Measurements from ENCODE around the gene TBC1D2.

TBC1D2 gene

DNA sequence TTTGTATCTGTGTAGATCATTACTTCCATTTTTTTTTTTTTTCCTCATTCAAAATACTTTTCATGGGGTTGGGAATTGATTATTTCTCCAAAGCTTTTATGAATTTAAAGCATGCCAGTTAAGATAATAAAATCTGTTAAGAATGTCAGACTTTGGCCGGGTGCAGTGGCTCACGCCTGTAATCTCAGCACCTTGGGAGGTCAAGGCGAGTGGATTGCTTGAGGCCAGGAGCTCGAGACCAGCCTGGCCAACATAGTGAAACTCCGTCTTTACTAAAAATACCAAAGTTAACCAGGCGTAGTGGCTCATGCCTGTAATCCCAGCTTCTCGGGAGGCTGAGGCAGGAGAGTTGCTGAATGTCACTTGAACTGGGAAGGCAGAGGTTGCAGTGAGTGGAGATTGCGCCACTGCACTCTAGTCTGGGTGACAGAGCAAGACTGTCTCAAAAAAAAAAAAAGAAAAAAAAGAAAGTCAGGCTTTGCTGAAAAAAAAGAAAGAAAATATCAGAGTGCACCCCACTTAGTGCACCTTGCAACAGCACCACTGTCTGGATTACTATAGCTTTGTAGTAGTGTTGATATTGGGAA lies 18.5 kb downstream of the TBC1D2 start:
- DNase-seq (ENCODE audit: low read depth in 3 of 3): no peak

DNA sequence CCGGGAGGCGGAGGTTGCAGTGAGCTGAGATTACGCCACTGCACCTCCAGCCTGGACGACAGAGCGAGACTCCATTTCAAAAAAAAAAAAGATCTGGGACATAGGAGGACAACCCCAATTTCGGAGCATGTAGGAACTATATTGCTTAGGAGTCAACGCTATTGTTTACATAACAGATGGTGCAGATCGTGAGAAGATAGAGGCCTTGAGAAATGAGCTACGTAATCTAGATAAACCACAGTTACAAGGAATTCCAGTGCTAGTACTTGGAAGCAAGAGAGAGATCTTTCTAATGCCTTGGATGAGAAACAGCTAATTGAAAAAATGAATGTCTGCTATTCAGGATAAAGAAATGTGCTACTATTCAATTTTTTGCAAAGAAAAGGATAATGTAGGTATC lies 20.3 kb downstream of the TBC1D2 start:
- DNase-seq (ENCODE audit: low read depth in 3 of 3): no peak

DNA sequence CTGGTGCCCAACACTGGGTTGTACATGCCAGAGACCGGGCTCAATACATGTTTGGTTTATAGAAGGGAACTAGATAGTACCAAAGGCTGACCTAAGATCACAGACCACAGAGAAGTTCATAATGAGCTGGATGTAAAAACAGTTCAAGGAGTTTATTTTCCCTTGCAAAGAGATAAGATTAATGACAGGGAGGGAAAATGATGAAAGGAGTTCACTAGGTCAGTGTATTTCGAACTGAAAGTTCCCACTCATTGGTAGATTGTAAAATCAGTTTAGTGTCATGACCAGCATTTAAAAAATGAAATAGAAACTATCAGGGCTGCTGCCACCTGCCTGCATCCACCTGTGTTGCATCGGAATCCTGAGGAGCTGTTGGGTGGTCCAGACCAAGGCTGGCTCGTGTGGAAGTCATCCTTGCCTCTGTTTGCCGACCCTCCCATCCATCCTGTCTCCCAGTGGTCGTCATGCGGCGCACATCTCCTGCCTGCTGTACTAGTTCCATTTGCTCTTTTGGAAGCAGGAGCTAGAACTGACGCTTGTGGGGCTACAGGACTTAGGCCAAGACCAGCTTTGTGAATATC lies 21.1 kb downstream of the TBC1D2 start:
- DNase-seq (ENCODE audit: low read depth in 3 of 3): no peak

DNA sequence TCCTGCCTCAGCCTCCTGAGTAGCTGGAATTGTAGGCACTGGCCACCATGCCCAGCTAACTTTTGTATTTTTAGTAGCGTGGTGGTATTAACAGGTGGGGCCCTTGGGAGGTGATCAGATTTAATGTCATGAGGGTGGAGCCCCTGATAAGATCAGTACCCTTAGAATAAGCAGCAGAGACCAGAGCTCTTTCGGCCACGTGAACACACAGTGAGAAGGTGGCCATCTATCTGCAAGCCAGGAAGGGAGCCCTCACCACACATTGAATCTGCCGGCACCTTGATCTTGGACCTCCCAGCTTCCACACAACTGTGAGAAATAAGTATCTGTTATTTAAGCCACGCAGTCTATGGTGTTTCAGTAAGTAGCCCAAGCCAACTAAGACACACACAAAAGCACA lies 22.5 kb downstream of the TBC1D2 start:
- DNase-seq (ENCODE audit: low read depth in 3 of 3): no peak

GRCh38 chr9:98231770-98232478 lies 23.5 kb downstream of the TBC1D2 start:
- no peak for DNase-seq (ENCODE audit: low read depth in 3 of 3)

DNA sequence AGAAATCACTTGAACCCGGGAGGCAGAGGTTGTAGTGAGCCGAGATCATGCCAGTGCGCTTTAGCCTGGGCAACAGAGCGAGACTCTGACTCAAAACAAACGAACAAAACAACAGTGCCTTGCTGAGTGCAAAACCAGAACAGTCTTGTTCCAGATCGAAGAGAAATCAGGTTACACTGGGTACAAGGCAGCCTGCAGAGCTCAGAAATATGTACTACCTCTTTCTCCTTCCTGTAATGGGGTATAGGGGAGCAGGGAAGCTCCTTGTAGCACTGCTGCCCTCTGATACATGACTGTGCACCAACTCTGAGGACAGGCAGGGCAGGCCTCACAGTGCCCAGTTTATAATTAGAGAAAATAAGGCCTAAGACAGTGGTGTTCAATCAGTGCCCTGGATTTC lies 24.7 kb downstream of the TBC1D2 start:
- no peak for DNase-seq (ENCODE audit: low read depth in 3 of 3)

DNA sequence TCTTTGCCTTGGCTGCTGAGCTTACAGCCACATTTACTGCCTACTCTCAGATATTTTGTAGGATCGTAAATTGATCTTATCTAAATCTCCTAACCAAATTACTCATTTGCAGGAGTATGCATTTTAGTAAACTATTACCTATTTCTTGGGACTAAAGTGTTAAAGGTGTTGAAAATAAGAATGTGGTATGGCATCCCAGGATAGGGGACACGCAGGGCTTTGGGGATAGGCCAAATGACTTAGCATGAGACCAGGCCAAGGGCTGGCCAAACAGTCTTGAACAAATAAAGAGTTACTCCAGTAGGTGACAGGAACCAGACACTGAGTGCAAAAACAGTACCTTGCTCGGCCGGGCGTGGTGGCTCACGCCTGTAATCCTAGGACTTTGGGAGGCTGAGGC lies 25.1 kb downstream of the TBC1D2 start:
- no peak for DNase-seq (ENCODE audit: low read depth in 3 of 3)

GRCh38 chr9:98229620-98230019 lies 25.8 kb downstream of the TBC1D2 start:
- no peak for DNase-seq (ENCODE audit: low read depth in 3 of 3)

DNA sequence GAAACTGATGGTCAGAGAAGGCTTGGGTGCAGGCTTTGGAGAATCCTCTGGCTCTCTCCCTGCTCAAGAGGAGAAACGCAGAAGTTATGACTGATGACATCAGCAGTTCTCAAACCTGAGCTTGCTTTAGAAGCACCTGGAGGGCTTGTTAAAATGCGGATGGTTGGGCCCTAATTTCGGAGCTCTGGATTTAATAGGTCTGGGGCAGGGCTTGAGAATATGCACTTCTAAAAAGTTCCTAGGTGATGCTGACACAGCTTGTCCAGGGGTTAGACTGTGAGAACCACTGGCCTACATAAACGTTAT lies 26.4 kb downstream of the TBC1D2 start:
- DNase-seq (ENCODE audit: low read depth in 3 of 3): no peak

GRCh38 chr9:98228392-98229089 lies 26.9 kb downstream of the TBC1D2 start:
- no peak for DNase-seq (ENCODE audit: low read depth in 3 of 3)

DNA sequence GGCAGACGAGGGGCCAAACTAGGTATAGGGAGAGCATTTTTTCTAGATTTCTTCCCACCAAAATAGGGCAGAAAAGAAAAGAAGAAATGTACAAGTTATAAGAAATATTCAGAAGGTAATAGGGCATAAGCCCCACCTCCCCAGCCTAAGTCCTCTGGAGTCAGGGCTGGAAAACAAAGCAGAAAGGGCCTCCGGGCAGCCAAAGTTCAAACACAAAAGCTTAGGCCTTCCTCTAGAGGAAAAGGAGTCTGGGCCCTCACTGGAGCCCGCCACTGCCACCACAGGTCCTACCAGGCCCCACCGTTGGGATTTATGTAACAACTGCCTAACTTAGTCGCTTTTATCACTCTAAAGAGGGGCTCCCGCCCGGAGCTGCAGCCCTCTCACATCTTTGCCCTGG lies 27.6 kb downstream of the TBC1D2 start:
- no peak for DNase-seq (ENCODE audit: low read depth in 3 of 3)

GRCh38 chr9:98226957-98227356 lies 28.5 kb downstream of the TBC1D2 start:
- no peak for DNase-seq (ENCODE audit: low read depth in 3 of 3)

DNA sequence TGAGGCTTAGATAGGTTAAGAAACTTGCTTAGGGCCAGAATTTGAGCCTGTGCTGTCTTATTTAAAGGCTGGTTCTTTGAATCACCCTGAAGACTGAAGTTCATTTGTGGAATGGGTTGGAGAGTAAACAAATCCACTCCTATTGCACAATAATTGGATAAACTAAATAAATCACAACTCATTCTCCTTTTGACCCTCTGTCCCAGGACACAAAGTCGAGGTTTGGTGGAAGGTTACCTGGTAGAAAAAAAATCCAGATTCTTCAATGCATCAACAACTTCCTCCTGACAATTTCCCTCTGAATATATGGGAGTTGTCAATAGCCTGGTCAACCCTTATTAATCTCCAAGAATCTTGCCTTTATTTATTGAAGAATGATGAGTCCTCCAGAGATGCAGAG lies 28.9 kb downstream of the TBC1D2 start:
- DNase-seq (ENCODE audit: low read depth in 3 of 3): no peak

DNA sequence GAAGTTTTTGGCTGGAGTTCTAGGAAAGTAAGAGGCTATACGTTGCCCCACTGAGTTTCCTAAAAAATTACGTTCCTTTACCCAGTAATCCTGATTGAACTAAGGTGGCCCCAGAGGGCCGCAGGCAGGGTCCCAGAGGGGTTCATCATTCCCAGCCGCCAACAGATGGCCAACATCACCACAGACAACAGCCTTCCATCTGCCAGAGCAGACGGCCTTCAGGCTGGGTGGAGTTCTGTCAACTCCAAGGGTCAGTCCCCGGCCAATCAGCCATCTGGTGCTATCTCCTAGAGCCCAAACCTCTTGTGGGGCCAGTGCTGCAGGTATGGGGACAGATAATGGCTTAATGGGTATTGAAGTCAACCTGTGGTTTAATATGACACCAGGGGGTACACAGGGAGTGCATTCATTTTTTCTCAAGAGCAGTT lies 30.4 kb downstream of the TBC1D2 start:
- no peak for DNase-seq (ENCODE audit: low read depth in 3 of 3)

GRCh38 chr9:98222885-98223691 lies 32.4 kb downstream of the TBC1D2 start:
- no peak for DNase-seq (ENCODE audit: low read depth in 3 of 3)

DNA sequence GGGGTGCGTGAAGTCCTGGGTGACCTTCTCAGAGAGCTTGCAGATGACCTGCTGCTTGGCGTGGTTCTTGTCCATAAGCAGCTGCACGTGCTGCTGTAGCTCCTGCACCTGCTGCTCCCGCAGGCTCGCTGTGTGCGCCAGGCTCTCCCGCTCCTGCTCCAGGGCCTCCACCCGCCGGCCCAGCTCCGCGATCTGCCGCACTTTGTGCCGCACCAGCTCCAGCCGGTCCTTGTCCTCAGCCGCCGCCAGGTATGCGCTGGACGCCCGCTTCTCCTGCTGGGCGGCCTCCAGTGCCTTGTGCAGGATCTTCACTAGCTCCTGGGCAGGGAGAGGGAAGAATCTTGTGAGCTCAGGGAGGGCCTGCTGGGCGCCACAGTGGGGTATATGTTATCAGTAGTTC lies 34.5 kb downstream of the TBC1D2 start:
- no peak for DNase-seq (ENCODE audit: low read depth in 3 of 3)

GRCh38 chr9:98219794-98220370 lies 35.6 kb downstream of the TBC1D2 start:
- no peak for DNase-seq (ENCODE audit: low read depth in 3 of 3)

DNA sequence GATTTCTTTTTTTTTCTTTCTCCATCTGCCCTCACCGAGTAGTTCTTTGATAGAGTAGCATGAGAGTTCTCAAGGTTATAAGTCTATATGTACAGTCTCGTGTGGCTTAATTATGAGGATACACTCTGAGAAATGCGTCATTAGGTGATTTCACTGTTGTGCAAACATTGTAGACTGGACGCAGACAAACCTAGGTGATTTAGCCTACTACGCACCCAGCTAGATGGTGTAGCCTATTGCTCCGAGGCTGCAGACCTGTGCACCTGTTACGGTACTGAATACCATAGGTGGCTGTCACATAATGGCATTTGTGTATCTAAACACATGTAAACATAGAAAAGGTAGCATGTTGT lies 36.1 kb downstream of the TBC1D2 start:
- DNase-seq (ENCODE audit: low read depth in 3 of 3): no peak

- no peak for DNase-seq (ENCODE audit: low read depth in 3 of 3)
Measured at GRCh38 chr9:98218562-98219363, 36.7 kb downstream of the TBC1D2 start.

GRCh38 chr9:98217255-98217654 lies 38.2 kb downstream of the TBC1D2 start:
- no peak for DNase-seq (ENCODE audit: low read depth in 3 of 3)

GRCh38 chr9:98216391-98216790 lies 39.1 kb downstream of the TBC1D2 start:
- no peak for DNase-seq (ENCODE audit: low read depth in 3 of 3)
